SK-N-SH (cell line): ENCODE data around the gene SHISAL1.

Experiments
- FOXM1 ChIP-seq: IDR thresholded peaks from 2 replicates; pipeline ENCODE4 v1.4.0; 2012; ENCODE audit warnings: low read depth, mild to moderate bottlenecking
- GABPA ChIP-seq: IDR thresholded peaks from 2 replicates; pipeline ENCODE4 v1.4.0; 2012; ENCODE audit warnings: low read depth, mild to moderate bottlenecking
- POLR2AphosphoS5 ChIP-seq: IDR thresholded peaks from 2 replicates; pipeline ENCODE4 v1.6.1; 2012; ENCODE audit warnings: low read depth, low read length
- RXRA ChIP-seq: IDR thresholded peaks from 2 replicates; pipeline ENCODE4 v1.4.0; 2012; ENCODE audit warnings: low read depth, mild to moderate bottlenecking, borderline replicate concordance
- YY1 ChIP-seq: IDR thresholded peaks from 2 replicates; pipeline ENCODE4 v1.4.0; 2012; ENCODE audit warnings: low read depth, mild to moderate bottlenecking
- TF ChIP-seq, protein P1 (sequence below): fragments of 200-600 bp; sonication (generic); IDR thresholded peaks from 2 replicates; pipeline ENCODE4 v1.6.1; 2017; ENCODE audit warnings: antibody characterized with exemption, mild to moderate bottlenecking, moderate library complexity
- TF ChIP-seq, protein P2 (sequence below): IDR thresholded peaks from 2 replicates; pipeline ENCODE4 v1.4.0; 2012; ENCODE audit warnings: low read depth, borderline replicate concordance
- TF ChIP-seq, protein P3 (sequence below): fragments of 150-350 bp; IDR thresholded peaks from 2 replicates; pipeline ENCODE4 v1.6.1; 2017; ENCODE audit warnings: antibody characterized with exemption, low read length, low read depth, borderline replicate concordance
- TF ChIP-seq, protein P4 (sequence below): IDR thresholded peaks from 2 replicates; pipeline ENCODE4 v1.4.0; 2012; ENCODE audit warnings: low read depth

DNA sequence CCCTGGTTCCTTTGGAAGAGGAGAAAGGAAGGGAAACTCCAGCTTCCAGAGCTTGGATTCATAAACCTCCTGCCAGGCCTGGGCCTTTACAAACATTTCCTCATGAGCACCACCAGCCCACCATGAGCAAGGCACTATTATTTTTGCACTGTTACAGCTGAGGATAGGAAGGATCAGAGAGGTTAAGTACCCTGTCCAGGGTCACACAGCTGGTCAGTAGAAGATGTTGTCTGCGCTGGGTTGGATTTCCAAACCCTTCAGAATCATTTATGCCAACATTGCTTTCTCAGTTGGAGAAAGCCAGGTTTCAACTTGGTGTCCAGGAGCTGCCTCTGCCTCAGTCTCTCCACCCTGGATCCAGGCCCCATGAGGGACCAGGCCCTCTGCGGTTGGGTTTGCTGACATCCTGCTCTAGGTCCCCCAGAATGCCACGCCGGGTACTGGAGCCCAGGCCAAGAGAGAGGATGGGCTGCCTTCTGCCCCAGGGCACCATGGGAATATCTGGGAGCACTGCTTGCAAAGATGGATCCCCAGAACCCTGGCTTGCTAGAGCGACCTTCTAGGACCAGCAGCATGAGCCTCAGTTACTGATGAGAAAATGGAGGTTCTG lies 29.7 kb upstream of the SHISAL1 start:
- TF ChIP-seq, protein P1, sequence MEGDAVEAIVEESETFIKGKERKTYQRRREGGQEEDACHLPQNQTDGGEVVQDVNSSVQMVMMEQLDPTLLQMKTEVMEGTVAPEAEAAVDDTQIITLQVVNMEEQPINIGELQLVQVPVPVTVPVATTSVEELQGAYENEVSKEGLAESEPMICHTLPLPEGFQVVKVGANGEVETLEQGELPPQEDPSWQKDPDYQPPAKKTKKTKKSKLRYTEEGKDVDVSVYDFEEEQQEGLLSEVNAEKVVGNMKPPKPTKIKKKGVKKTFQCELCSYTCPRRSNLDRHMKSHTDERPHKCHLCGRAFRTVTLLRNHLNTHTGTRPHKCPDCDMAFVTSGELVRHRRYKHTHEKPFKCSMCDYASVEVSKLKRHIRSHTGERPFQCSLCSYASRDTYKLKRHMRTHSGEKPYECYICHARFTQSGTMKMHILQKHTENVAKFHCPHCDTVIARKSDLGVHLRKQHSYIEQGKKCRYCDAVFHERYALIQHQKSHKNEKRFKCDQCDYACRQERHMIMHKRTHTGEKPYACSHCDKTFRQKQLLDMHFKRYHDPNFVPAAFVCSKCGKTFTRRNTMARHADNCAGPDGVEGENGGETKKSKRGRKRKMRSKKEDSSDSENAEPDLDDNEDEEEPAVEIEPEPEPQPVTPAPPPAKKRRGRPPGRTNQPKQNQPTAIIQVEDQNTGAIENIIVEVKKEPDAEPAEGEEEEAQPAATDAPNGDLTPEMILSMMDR, result no peak
- TF ChIP-seq POLR2AphosphoS5 (no peak), FOXM1 (no peak), RXRA (no peak), YY1 (no peak), GABPA (no peak)
- TF ChIP-seq, protein P2, sequence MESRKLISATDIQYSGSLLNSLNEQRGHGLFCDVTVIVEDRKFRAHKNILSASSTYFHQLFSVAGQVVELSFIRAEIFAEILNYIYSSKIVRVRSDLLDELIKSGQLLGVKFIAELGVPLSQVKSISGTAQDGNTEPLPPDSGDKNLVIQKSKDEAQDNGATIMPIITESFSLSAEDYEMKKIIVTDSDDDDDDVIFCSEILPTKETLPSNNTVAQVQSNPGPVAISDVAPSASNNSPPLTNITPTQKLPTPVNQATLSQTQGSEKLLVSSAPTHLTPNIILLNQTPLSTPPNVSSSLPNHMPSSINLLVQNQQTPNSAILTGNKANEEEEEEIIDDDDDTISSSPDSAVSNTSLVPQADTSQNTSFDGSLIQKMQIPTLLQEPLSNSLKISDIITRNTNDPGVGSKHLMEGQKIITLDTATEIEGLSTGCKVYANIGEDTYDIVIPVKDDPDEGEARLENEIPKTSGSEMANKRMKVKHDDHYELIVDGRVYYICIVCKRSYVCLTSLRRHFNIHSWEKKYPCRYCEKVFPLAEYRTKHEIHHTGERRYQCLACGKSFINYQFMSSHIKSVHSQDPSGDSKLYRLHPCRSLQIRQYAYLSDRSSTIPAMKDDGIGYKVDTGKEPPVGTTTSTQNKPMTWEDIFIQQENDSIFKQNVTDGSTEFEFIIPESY, result no peak
- TF ChIP-seq, protein P3, sequence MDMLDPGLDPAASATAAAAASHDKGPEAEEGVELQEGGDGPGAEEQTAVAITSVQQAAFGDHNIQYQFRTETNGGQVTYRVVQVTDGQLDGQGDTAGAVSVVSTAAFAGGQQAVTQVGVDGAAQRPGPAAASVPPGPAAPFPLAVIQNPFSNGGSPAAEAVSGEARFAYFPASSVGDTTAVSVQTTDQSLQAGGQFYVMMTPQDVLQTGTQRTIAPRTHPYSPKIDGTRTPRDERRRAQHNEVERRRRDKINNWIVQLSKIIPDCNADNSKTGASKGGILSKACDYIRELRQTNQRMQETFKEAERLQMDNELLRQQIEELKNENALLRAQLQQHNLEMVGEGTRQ, result no peak
- TF ChIP-seq, protein P4, sequence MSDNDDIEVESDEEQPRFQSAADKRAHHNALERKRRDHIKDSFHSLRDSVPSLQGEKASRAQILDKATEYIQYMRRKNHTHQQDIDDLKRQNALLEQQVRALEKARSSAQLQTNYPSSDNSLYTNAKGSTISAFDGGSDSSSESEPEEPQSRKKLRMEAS, result no peak
